ENCODE measurements around the gene PSD. TPM values are rescaled to one million over a fixed set of nuclear protein-coding genes. Genes with fewer than 3 reads are reported as not detected.
A peak's percentile ranks its signal among the peaks of the same experiment; 100 is the strongest.

PSD gene
- total RNA-seq, 1 donor from 2014 or later, result 88.5 TPM

- Mint-ChIP-seq H3K27ac (ENCODE audit: unreplicated experiment) (no peak overlapping the region), H3K27me3 (ENCODE audit: unreplicated experiment) (peaks cover 13% of the 10 kb centered on the region), H3K4me3 (ENCODE audit: unreplicated experiment) (no peak overlapping the region), H3K9me3 (ENCODE audit: unreplicated experiment) (peaks cover 4% of the 10 kb centered on the region), H3K4me1 (ENCODE audit: low read depth, unreplicated experiment) (peaks cover 4% of the 10 kb centered on the region), H3K36me3 (ENCODE audit: unreplicated experiment) (no peaks in the 10 kb centered on the region)
- TF ChIP-seq, protein P1, sequence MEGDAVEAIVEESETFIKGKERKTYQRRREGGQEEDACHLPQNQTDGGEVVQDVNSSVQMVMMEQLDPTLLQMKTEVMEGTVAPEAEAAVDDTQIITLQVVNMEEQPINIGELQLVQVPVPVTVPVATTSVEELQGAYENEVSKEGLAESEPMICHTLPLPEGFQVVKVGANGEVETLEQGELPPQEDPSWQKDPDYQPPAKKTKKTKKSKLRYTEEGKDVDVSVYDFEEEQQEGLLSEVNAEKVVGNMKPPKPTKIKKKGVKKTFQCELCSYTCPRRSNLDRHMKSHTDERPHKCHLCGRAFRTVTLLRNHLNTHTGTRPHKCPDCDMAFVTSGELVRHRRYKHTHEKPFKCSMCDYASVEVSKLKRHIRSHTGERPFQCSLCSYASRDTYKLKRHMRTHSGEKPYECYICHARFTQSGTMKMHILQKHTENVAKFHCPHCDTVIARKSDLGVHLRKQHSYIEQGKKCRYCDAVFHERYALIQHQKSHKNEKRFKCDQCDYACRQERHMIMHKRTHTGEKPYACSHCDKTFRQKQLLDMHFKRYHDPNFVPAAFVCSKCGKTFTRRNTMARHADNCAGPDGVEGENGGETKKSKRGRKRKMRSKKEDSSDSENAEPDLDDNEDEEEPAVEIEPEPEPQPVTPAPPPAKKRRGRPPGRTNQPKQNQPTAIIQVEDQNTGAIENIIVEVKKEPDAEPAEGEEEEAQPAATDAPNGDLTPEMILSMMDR (IDR thresholded peaks at IDR 0.05; ENCODE audit: partially characterized antibody, unreplicated experiment), result no peak
- no peak for DNase-seq
Measured at GRCh38 chr10:102397222-102398171, 21.1 kb downstream of the PSD start.

DNA sequence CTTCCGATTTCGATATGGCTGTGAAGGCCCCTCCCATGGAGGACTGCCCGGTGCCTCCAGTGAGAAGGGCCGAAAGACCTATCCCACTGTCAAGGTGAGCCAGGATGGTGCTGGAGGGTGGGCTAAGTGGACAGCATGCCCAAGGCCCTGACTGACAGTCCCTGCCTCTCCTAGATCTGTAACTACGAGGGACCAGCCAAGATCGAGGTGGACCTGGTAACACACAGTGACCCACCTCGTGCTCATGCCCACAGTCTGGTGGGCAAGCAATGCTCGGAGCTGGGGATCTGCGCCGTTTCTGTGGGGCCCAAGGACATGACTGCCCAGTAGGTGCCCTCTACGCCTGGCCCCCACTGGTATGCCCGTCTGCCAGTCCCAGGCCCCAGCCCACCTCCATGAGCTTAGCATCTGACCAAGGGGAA is 21.8 kb downstream of the PSD start:
- H3K27ac Mint-ChIP-seq (ENCODE audit: unreplicated experiment), result no peak overlapping the region

DNA sequence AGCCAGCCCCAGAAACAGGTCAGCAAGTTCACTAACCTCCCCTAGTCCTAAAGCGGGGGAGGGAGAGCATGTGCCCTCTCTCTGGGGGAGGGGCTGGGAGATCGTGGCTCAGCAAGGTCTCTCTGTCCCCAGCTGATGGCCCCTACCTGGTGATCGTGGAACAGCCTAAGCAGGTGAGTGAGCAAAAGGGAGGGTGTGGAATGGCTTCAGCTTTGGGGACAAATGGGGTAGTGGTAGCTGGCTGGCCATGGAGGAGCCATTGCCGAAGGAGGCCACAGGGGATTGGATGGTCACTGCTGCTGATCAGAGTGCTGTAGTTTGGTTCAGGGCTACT is 22.3 kb downstream of the PSD start:
- Mint-ChIP-seq H3K4me3 (ENCODE audit: unreplicated experiment) (peak overlapping the region; percentile 74), H3K9me3 (ENCODE audit: unreplicated experiment) (peaks cover 4% of the 10 kb centered on the region), H3K4me1 (ENCODE audit: low read depth, unreplicated experiment) (peaks cover 8% of the 10 kb centered on the region), H3K27ac (ENCODE audit: unreplicated experiment) (peak overlapping the region; percentile 20), H3K36me3 (ENCODE audit: unreplicated experiment) (no peaks in the 10 kb centered on the region), H3K27me3 (ENCODE audit: unreplicated experiment) (peaks cover 13% of the 10 kb centered on the region)
- TF ChIP-seq, protein P1 (IDR thresholded peaks at IDR 0.05; ENCODE audit: partially characterized antibody, unreplicated experiment), result no peak
- no peak for DNase-seq

More for the DNA sequence above, 21.8 kb downstream of the PSD start:
- no peak for DNase-seq
- peaks cover 8% of the 10 kb centered on the region for H3K4me1 Mint-ChIP-seq (ENCODE audit: low read depth, unreplicated experiment)
- H3K36me3 Mint-ChIP-seq (ENCODE audit: unreplicated experiment), result no peaks in the 10 kb centered on the region
- peak overlapping the region; percentile 74 for H3K4me3 Mint-ChIP-seq (ENCODE audit: unreplicated experiment)
- TF ChIP-seq, protein P1 (IDR thresholded peaks at IDR 0.05; ENCODE audit: partially characterized antibody, unreplicated experiment), result no peak
- peaks cover 4% of the 10 kb centered on the region for H3K9me3 Mint-ChIP-seq (ENCODE audit: unreplicated experiment)
- H3K27me3 Mint-ChIP-seq (ENCODE audit: unreplicated experiment), result peaks cover 13% of the 10 kb centered on the region

GRCh38 chr10:102395400-102396316 is 22.9 kb downstream of the PSD start, which contains the start of gene NFKB2:
TSS of gene NFKB2 (plus strand) at chr10:102395705. CDS start at chr10:102395960, 255 bp downstream.
- peaks cover 4% of the 10 kb centered on the region for H3K9me3 Mint-ChIP-seq (ENCODE audit: unreplicated experiment)
- TF ChIP-seq, protein P1 (IDR thresholded peaks at IDR 0.05; ENCODE audit: partially characterized antibody, unreplicated experiment), result no peak
- H3K4me3 Mint-ChIP-seq (ENCODE audit: unreplicated experiment), result peak within 1 kb of the TSS; percentile 91
- H3K36me3 Mint-ChIP-seq (ENCODE audit: unreplicated experiment), result no peaks in the 10 kb centered on the region
- peak; percentile 90 for DNase-seq
- peaks cover 14% of the 10 kb centered on the region for H3K4me1 Mint-ChIP-seq (ENCODE audit: low read depth, unreplicated experiment)
- H3K27me3 Mint-ChIP-seq (ENCODE audit: unreplicated experiment), result peaks cover 13% of the 10 kb centered on the region
- H3K27ac Mint-ChIP-seq (ENCODE audit: unreplicated experiment), result peak within 1 kb of the TSS; percentile 20
